ENCODE results near the gene C17orf50. TPM values are rescaled to one million over a fixed set of nuclear protein-coding genes. Genes with fewer than 3 reads are reported as not detected.

C17orf50 gene
- polyA plus RNA-seq, 1 donor (not counting 4 experiments of a cell fraction or from before 2014, with no cell fraction given), result not detected

DNA sequence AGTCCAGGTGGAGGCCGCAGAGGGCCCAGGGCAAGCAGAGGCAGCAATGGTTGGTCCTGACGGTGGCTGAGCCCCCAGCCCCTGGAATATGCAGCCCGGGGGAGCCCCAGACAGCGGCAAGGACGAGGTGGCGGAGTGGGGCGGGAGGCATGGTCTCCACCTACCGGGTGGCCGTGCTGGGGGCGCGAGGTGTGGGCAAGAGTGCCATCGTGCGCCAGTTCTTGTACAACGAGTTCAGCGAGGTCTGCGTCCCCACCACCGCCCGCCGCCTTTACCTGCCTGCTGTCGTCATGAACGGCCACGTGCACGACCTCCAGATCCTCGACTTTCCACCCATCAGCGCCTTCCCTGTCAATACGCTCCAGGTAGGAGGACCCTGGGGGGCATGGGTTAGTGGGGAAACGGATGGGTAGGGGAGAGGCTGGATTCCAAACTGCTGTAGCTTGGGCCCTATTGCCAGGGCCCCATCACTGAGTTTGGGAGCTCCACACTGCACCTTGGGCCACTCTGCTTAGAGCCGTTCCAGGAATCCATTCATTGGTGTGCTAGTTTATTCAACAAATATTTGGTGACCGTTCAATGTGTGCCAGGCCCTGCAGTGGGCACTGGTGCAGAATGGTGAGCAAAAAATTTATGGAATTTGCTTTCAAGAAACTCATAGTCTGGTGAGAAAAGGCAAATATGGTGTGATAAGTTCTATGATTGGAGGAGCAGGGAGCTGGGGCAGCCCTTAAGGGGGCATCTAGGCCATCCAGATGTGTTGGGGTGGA is 25.5 kb upstream of the C17orf50 start:
- dilution Hi-C loops (cut with MboI; ENCODE audit: extremely low pct_ligation_motif_present, low sequenced_read_pairs), result no loop called here

DNA sequence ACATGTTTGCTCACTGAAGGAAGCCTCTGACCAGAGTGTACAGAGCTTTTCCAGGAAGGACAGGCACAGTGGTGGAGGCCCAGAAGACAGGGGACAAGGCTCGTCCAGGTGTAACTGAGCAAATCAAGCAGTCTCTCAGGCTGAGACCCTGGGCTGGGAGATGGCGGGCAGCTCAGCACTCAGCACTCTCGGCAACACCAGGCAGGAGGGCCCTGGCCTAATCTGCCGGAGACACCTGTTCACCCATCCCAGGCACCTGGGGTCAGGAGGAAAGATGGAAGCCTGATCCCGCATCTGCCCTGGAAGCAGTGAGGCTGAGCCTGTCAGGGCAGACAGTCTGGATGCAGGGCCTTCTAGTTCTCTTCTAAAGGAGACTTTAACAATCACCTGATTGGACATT is 24.5 kb upstream of the C17orf50 start:
- no peaks in the 10 kb centered on the region for H3K79me2 ChIP-seq (ENCODE audit: control insufficient read depth, insufficient read depth, low read length)
- H2AFZ ChIP-seq (ENCODE audit: control insufficient read depth, low read length), result no peak overlapping the region
- no peak overlapping the region for H3K4me2 ChIP-seq (ENCODE audit: control insufficient read depth, extremely low read depth, insufficient read depth, low read depth, low read length)
- DNase-seq (ENCODE audit: low read depth, low spot score) (no peak), FAIRE-seq (no peak)
- no peaks in the 10 kb centered on the region for H3K36me3 ChIP-seq (ENCODE audit: control insufficient read depth in 2 of 2, extremely low read depth in 1 of 2, insufficient read depth in 2 of 2, low read length in 2 of 2)
- H3K4me1 ChIP-seq (ENCODE audit: control insufficient read depth, extremely low read depth, insufficient read depth, low read length), result peaks cover 5% of the 10 kb centered on the region
- no peaks in the 10 kb centered on the region for H3K9me1 ChIP-seq (ENCODE audit: control insufficient read depth, extremely low read depth, insufficient read depth, low read length)
- dilution Hi-C loops (cut with MboI; ENCODE audit: extremely low pct_ligation_motif_present, low sequenced_read_pairs), result no loop called here
- peaks cover 40% of the 10 kb centered on the region for H3K27me3 ChIP-seq (ENCODE audit: control insufficient read depth, extremely low read depth, insufficient read depth, low read length)
- H3K9me3 ChIP-seq (ENCODE audit: control insufficient read depth, low read depth, low read length), result no peaks in the 10 kb centered on the region
- H3K27ac ChIP-seq (ENCODE audit: control insufficient read depth, insufficient read depth, low read length), result no peak overlapping the region
- H3K9ac ChIP-seq (ENCODE audit: control insufficient read depth, extremely low read depth, insufficient read depth, low read length), result no peak overlapping the region
- TF ChIP-seq, protein P1, sequence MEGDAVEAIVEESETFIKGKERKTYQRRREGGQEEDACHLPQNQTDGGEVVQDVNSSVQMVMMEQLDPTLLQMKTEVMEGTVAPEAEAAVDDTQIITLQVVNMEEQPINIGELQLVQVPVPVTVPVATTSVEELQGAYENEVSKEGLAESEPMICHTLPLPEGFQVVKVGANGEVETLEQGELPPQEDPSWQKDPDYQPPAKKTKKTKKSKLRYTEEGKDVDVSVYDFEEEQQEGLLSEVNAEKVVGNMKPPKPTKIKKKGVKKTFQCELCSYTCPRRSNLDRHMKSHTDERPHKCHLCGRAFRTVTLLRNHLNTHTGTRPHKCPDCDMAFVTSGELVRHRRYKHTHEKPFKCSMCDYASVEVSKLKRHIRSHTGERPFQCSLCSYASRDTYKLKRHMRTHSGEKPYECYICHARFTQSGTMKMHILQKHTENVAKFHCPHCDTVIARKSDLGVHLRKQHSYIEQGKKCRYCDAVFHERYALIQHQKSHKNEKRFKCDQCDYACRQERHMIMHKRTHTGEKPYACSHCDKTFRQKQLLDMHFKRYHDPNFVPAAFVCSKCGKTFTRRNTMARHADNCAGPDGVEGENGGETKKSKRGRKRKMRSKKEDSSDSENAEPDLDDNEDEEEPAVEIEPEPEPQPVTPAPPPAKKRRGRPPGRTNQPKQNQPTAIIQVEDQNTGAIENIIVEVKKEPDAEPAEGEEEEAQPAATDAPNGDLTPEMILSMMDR (optimal IDR thresholded peaks at IDR 0.05 in 1 of 3, IDR thresholded peaks at IDR 0.05 in 1 of 3, conservative IDR thresholded peaks at IDR 0.05 in 1 of 3; ENCODE audit: extremely low read depth in 1 of 3, insufficient read depth in 2 of 3, low read length in 3 of 3), result no peak
- no peak for TF ChIP-seq EZH2 (IDR thresholded peaks at IDR 0.05; ENCODE audit: low read length)
- no peaks in the 10 kb centered on the region for H4K20me1 ChIP-seq (ENCODE audit: control insufficient read depth, extremely low read depth, insufficient read depth, low read length)
- H3K4me3 ChIP-seq (ENCODE audit: control insufficient read depth in 2 of 3, extremely low read depth in 1 of 3, insufficient read depth in 2 of 3, low read depth in 1 of 3, low read length in 3 of 3), result no peak overlapping the region

More for the DNA sequence above, 25.5 kb upstream of the C17orf50 start:
- Histone ChIP-seq H3K4me3 (ENCODE audit: control insufficient read depth in 2 of 3, extremely low read depth in 1 of 3, insufficient read depth in 2 of 3, low read depth in 1 of 3, low read length in 3 of 3) (no peak overlapping the region), H3K27me3 (ENCODE audit: control insufficient read depth, extremely low read depth, insufficient read depth, low read length) (peaks cover 30% of the 10 kb centered on the region), H3K4me1 (ENCODE audit: control insufficient read depth, extremely low read depth, insufficient read depth, low read length) (peaks cover 5% of the 10 kb centered on the region), H3K36me3 (ENCODE audit: control insufficient read depth in 2 of 2, extremely low read depth in 1 of 2, insufficient read depth in 2 of 2, low read length in 2 of 2) (no peaks in the 10 kb centered on the region), H2AFZ (ENCODE audit: control insufficient read depth, low read length) (no peak overlapping the region), H3K9me3 (ENCODE audit: control insufficient read depth, low read depth, low read length) (no peaks in the 10 kb centered on the region), H3K9ac (ENCODE audit: control insufficient read depth, extremely low read depth, insufficient read depth, low read length) (no peak overlapping the region), H3K9me1 (ENCODE audit: control insufficient read depth, extremely low read depth, insufficient read depth, low read length) (no peaks in the 10 kb centered on the region), H3K27ac (ENCODE audit: control insufficient read depth, insufficient read depth, low read length) (no peak overlapping the region), H3K4me2 (ENCODE audit: control insufficient read depth, extremely low read depth, insufficient read depth, low read depth, low read length) (no peak overlapping the region), H4K20me1 (ENCODE audit: control insufficient read depth, extremely low read depth, insufficient read depth, low read length) (no peaks in the 10 kb centered on the region), H3K79me2 (ENCODE audit: control insufficient read depth, insufficient read depth, low read length) (no peaks in the 10 kb centered on the region)
- DNase-seq (ENCODE audit: low read depth, low spot score) (no peak), FAIRE-seq (no peak)
- TF ChIP-seq, protein P1 (optimal IDR thresholded peaks at IDR 0.05 in 1 of 3, IDR thresholded peaks at IDR 0.05 in 1 of 3, conservative IDR thresholded peaks at IDR 0.05 in 1 of 3; ENCODE audit: extremely low read depth in 1 of 3, insufficient read depth in 2 of 3, low read length in 3 of 3), result no peak
- no peak for TF ChIP-seq EZH2 (IDR thresholded peaks at IDR 0.05; ENCODE audit: low read length)
